Esophagus squamous epithelium (tissue), 5 donors: ENCODE data around the gene HDAC11. TPM values are rescaled to one million over a fixed set of nuclear protein-coding genes. Genes with fewer than 3 reads are reported as not detected.
A peak's percentile ranks its signal among the peaks of the same experiment; 100 is the strongest.

ENCODE experiments used
- DNase-seq: peaks from one replicate; lab custom pipeline; 2025; lab: John Stamatoyannopoulos, UW
- H3K27ac ChIP-seq, 4 donors: fragments of 200-600 bp; sonication (generic); one replicate each; pipeline ENCODE4 v1.5.1; 2016 to 2019; ENCODE audit warnings: mild to moderate bottlenecking in 1 of 4
- H3K27me3 ChIP-seq, 4 donors: fragments of 200-600 bp; sonication (generic); 1 replicate in 3 of 4; 2 replicates in 1 of 4; pipeline versions ENCODE4 v1.5.1 to v1.6.0; 2017 to 2021; ENCODE audit warnings: antibody characterized with exemption in 1 of 4
- H3K36me3 ChIP-seq, 3 donors: fragments of 200-600 bp; sonication (generic); one replicate each; pipeline ENCODE4 v1.5.1; 2016 to 2019
- H3K4me1 ChIP-seq, 3 donors: fragments of 200-600 bp; sonication (generic); one replicate each; pipeline ENCODE4 v1.5.1; 2017 to 2019
- H3K4me3 ChIP-seq, 4 donors: fragments of 200-600 bp; sonication (generic); 1 replicate in 3 of 4; 2 replicates in 1 of 4; pipeline ENCODE4 v1.5.1; 2016 to 2019; ENCODE audit warnings: mild to moderate bottlenecking in 2 of 4, moderate library complexity in 1 of 4
- H3K9me3 ChIP-seq, 3 donors: fragments of 200-600 bp; sonication (generic); one replicate each; pipeline ENCODE4 v1.5.1; 2016 to 2019
- POLR2A ChIP-seq, 4 donors: fragments of 450-650 bp; IDR thresholded peaks; one replicate each; pipeline ENCODE4 v1.6.1; 2017; ENCODE audit warnings: antibody characterized with exemption in 4 of 4, mild to moderate bottlenecking in 4 of 4, moderate library complexity in 3 of 4
- WGBS, 2 donors: methylation state at CpG; one replicate each; pipeline ENCODE4 v1.1.5; 2018; 5-methylcytosine and 5-hydroxymethylcytosine counted together
- intact Hi-C: fragments of 100-400 bp; cut with DNase I; formaldehyde crosslinking; loops from one replicate; pipeline ENCODE4 v1.15.0; 2022
- total RNA-seq, 4 donors: library from RNA; depleted of rRNA; stranded (reverse); fragments of >200 nt; gene quantifications; one replicate each; pipeline ENCODE4 v1.1.0, GENCODE V29; 2016
- TF ChIP-seq, protein P1 (sequence below), 6 experiments: fragments of 450-650 bp in 4 of 6; fragments of 200-600 bp in 2 of 6; sonication (generic) in 2 of 6; IDR thresholded peaks; one replicate each; pipeline ENCODE4 v1.5.1; 2016 to 2019; ENCODE audit warnings: antibody characterized with exemption in 6 of 6, mild to moderate bottlenecking in 4 of 6, moderate library complexity in 4 of 6
- donor health status: DM: yes; HTN: yes; CAD: no.

The HDAC11 gene
- total RNA-seq, 4 donors from 2014 or later: 8.1 to 25.4 (median 12.3) TPM

- TF ChIP-seq POLR2A (IDR thresholded peaks at IDR 0.05): no peak
- TF ChIP-seq, protein P1, sequence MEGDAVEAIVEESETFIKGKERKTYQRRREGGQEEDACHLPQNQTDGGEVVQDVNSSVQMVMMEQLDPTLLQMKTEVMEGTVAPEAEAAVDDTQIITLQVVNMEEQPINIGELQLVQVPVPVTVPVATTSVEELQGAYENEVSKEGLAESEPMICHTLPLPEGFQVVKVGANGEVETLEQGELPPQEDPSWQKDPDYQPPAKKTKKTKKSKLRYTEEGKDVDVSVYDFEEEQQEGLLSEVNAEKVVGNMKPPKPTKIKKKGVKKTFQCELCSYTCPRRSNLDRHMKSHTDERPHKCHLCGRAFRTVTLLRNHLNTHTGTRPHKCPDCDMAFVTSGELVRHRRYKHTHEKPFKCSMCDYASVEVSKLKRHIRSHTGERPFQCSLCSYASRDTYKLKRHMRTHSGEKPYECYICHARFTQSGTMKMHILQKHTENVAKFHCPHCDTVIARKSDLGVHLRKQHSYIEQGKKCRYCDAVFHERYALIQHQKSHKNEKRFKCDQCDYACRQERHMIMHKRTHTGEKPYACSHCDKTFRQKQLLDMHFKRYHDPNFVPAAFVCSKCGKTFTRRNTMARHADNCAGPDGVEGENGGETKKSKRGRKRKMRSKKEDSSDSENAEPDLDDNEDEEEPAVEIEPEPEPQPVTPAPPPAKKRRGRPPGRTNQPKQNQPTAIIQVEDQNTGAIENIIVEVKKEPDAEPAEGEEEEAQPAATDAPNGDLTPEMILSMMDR (IDR thresholded peaks at IDR 0.05): no peak
- Histone ChIP-seq H3K4me3 (no peak overlapping the region), H3K4me1 (peaks cover 15 to 42% (median 17%) of the 10 kb centered on the region in 3 donors), H3K27me3 (peaks cover 0 to 13% (median 0%) of the 10 kb centered on the region in 4 donors), H3K27ac (no peak overlapping the region), H3K36me3 (no peaks in the 10 kb centered on the region), H3K9me3 (no peaks in the 10 kb centered on the region)
- 61 to 84% methylated on average over 4 to 5 of the region's 7 CpGs for WGBS, 2 donors
- DNase-seq: no peak
- intact Hi-C loops: no loop called here
Measured at GRCh38 chr3:13475871-13476590, 4.1 kb upstream of the HDAC11 start.

- intact Hi-C loops: no loop called here
- H3K9me3 ChIP-seq: no peaks in the 10 kb centered on the region
- no peak for DNase-seq
- TF ChIP-seq, protein P1 (IDR thresholded peaks at IDR 0.05): no peak
- no peak for TF ChIP-seq POLR2A (IDR thresholded peaks at IDR 0.05)
- H3K27me3 ChIP-seq: peaks cover 0 to 10% (median 0%) of the 10 kb centered on the region in 4 donors
- no peaks in the 10 kb centered on the region for H3K36me3 ChIP-seq
- no peak overlapping the region for H3K27ac ChIP-seq
- H3K4me3 ChIP-seq: no peak overlapping the region
- peaks cover 16 to 60% (median 23%) of the 10 kb centered on the region in 3 donors for H3K4me1 ChIP-seq
- 72 to 79% methylated on average over 3 to 5 of the region's 6 CpGs for WGBS, 2 donors
Measured at GRCh38 chr3:13477943-13478342, 2.2 kb upstream of the HDAC11 start.

- TF ChIP-seq, protein P1 (IDR thresholded peaks at IDR 0.05): no peak
- no peak for TF ChIP-seq POLR2A (IDR thresholded peaks at IDR 0.05)
- no peaks in the 10 kb centered on the region for H3K9me3 ChIP-seq
- intact Hi-C loops: no loop called here
- peaks cover 18 to 68% (median 26%) of the 10 kb centered on the region in 3 donors for H3K4me1 ChIP-seq
- DNase-seq: no peak
- peaks cover 0 to 12% (median 0%) of the 10 kb centered on the region in 3 donors for H3K36me3 ChIP-seq
- H3K4me3 ChIP-seq: peak overlapping the region; percentile 69 to 91 (median 85)
- H3K27me3 ChIP-seq: no peaks in the 10 kb centered on the region
- peak overlapping the region; percentile 95 to 99 (median 96) for H3K27ac ChIP-seq
- WGBS, 2 donors: 0% methylated on average over 3 of the region's 13 CpGs; no CpG with 5 or more reads in 1 of the 2 donors
Measured at GRCh38 chr3:13479332-13479581, 849 bp upstream of the HDAC11 start.

DNA sequence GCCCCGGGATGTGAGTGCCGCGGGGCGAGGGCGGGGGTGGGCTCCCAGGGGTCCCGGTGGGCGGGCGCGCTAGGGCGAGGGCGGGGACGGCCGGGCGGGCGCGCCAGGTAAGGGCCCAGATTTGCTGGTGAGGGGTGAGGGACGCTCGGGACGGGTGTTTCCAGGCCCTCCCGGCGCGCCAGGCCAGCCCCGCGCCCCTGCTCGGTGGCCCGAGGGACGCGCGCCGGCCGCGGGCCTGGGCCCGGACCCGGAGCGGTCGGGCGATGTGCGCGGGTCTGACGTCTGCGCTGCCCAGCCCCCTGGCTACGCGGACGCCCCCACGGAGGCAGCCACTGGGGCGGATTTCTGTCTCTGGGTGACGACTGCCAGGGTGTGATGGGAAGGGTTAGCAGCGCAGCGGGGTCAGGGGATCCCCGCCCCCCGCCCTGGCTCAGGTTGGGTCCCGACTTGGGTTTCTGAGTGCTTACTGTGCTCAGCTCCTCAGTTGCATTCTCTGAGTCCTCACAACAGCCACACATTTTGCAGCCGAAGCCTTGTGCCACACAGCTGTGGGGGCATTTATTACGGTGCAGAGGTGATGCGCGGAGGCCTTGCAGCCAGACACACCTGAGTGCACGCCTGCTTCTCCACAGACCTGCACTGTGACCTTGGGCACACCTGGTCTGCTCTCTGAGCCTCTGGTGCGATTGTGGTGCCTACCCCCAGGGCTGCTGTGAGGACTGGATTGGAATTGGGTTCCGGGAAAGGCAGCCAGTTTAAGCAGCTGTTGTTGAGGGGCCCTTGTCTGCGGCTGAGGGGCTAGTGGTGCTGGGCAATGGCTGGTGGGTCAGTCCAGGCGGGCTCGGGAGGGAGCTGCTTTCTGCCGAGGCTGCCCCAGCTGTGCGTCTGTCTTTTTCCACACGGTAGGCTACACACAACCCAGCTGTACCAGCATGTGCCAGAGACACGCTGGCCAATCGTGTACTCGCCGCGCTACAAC, 523 bp downstream of the HDAC11 start:
- Histone ChIP-seq H3K4me3 (peak overlapping the region; percentile 69 to 91 (median 85)), H3K27ac (peak overlapping the region; percentile 95 to 99 (median 96)), H3K9me3 (no peaks in the 10 kb centered on the region), H3K4me1 (peaks cover 32 to 68% (median 32%) of the 10 kb centered on the region in 3 donors), H3K27me3 (no peaks in the 10 kb centered on the region), H3K36me3 (peaks cover 0 to 12% (median 0%) of the 10 kb centered on the region in 3 donors)
- intact Hi-C loops: no loop called here
- WGBS, 2 donors: 45% methylated on average over 11 of the region's 70 CpGs; no CpG with 5 or more reads in 1 of the 2 donors
- DNase-seq: no peak
- TF ChIP-seq, protein P1 (IDR thresholded peaks at IDR 0.05): no peak
- no peak for TF ChIP-seq POLR2A (IDR thresholded peaks at IDR 0.05)
